AG10803 (cell line): ENCODE results near the gene ADIG.

Source experiments
- DNase-seq: peaks from one replicate; pipeline ENCODE4 v3.0.0; 2010; ENCODE audit warnings: low read depth
- H3K4me3 ChIP-seq: 2 replicates; pipeline ENCODE4 v1.5.1; 2011; ENCODE audit warnings: mild to moderate bottlenecking, low read length, control low read depth
- TF ChIP-seq, protein P1 (sequence below): conservative IDR thresholded peaks from 2 replicates; pipeline ENCODE4 v1.5.1; 2011; ENCODE audit warnings: mild to moderate bottlenecking, low read length, control low read depth, inconsistent platforms

Gene ADIG

DNA sequence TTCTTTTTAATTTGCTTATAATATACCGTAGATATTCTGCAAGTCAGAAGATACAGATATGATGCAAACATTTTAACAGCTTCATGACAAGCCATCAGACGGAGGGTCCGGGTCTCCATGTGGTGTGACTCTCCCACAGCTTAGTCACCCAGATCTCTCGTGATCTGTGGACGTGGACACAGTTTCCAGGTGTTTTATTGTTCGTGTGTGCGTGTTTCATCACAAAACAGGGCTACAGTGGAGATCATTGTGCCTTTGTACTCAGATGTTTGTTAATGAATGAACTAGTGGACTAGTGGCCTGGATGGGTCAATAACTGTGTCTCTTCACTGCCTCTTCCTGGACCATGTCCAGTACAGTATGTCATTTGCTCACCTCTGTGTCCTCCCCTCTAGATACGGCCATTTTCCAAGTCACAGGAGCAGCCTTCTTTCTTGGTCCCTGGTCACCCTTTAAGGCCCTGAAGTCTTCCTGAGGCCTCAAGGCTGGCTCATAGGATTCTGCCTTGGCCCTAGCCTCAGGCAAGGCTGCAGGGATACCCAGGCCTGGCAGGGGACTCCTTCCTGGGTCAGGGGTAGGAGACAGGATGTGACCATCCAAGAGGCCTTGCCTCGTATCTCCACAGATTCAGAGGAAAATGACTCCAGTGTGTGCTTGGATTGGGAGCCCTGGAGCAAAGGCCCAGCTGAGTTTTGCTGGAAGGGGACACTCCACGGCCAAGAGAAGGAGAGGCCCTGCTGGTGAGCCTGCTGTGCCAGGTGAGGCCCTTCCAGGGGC lies 4.6 kb downstream of the ADIG start:
- no peak overlapping the region for H3K4me3 ChIP-seq
- no peak for DNase-seq
- TF ChIP-seq, protein P1, sequence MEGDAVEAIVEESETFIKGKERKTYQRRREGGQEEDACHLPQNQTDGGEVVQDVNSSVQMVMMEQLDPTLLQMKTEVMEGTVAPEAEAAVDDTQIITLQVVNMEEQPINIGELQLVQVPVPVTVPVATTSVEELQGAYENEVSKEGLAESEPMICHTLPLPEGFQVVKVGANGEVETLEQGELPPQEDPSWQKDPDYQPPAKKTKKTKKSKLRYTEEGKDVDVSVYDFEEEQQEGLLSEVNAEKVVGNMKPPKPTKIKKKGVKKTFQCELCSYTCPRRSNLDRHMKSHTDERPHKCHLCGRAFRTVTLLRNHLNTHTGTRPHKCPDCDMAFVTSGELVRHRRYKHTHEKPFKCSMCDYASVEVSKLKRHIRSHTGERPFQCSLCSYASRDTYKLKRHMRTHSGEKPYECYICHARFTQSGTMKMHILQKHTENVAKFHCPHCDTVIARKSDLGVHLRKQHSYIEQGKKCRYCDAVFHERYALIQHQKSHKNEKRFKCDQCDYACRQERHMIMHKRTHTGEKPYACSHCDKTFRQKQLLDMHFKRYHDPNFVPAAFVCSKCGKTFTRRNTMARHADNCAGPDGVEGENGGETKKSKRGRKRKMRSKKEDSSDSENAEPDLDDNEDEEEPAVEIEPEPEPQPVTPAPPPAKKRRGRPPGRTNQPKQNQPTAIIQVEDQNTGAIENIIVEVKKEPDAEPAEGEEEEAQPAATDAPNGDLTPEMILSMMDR: no peak

DNA sequence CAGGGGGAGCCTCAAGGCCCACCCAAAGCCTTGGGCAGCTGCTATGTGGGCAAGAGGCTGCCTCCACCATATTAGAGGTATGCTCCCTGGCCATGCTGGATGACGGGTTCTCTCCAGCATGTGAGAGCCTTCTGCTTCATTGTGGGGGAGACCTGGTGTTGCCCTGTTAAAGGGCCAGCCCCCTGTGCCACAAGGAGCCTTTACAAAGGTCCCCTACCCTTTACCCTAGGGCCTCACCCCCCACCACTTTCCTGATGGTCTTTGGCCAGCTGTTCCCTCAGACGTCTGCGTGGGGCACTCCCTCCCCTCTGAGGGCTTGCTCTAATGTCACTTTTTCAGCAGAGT lies 5.2 kb downstream of the ADIG start:
- TF ChIP-seq, protein P1: no peak
- no peak overlapping the region for H3K4me3 ChIP-seq
- DNase-seq: no peak

- no peak for DNase-seq
- no peak overlapping the region for H3K4me3 ChIP-seq
- TF ChIP-seq, protein P1: no peak
Measured at GRCh38 chr20:38588303-38588702, 7.3 kb downstream of the ADIG start.

DNA sequence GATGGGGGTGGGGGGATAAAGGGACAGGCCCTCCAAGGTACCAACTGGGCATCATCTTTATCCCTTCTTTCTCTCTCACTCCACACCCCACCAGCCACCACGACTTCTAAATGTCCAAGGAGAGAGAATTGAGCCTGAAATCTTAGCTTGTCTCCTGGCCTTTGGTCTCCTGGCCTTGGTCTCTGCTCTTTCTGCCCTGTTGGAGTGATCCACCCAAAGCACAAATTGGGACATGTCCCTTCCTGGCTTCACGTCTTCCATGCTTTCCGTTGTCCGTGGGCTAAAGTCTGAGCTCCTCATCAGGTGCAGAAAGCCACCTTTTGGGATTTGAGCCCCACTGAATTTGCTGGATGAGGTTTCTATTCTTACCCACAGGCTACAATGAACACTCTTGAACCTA lies 8.4 kb downstream of the ADIG start:
- TF ChIP-seq, protein P1: no peak
- no peak overlapping the region for H3K4me3 ChIP-seq

GRCh38 chr20:38589967-38590675 lies 9.1 kb downstream of the ADIG start:
- DNase-seq: no peak
- TF ChIP-seq, protein P1: no peak
- no peak overlapping the region for H3K4me3 ChIP-seq

More for the DNA sequence above, 8.4 kb downstream of the ADIG start:
- DNase-seq: no peak

- DNase-seq: no peak
- no peak overlapping the region for H3K4me3 ChIP-seq
- TF ChIP-seq, protein P1: no peak
Measured at GRCh38 chr20:38590676-38591473, 9.9 kb downstream of the ADIG start.
